OCI-LY7 (cell line): ENCODE measurements around the gene AUTS2. TPM values are rescaled to one million over a fixed set of nuclear protein-coding genes. Genes with fewer than 3 reads are reported as not detected.

Source experiments
- BruUV-seq: library from RNA; stranded (reverse); fragments of 400-500 nt; replicated peaks from 2 replicates; lab custom pipeline; 2021; lab: Mats Ljungman, UMichigan
- CTCF ChIA-PET: fragments of 300-600 bp; sonication (Branson Sonifier 250); formaldehyde crosslinking; loops from one replicate; lab custom pipeline; 2022; ENCODE audit warnings: antibody characterized with exemption; ENCODE audit not compliant: unreplicated experiment; lab: Charles Lee
- POLR2A ChIA-PET: fragments of 300-600 bp; sonication (Branson Sonifier 250); formaldehyde crosslinking; loops from one replicate; lab custom pipeline; 2022; ENCODE audit warnings: antibody characterized with exemption; lab: Charles Lee
- DNase-seq: peaks from one replicate; pipeline ENCODE4 v3.0.0-alpha.2; 2015; ENCODE audit warnings: low spot score
- H2AFZ ChIP-seq: fragments of 200-600 bp; sonication (generic), shearing (Covaris generic); 2 replicates; pipeline ENCODE4 v1.6.1; 2014; ENCODE audit warnings: mild to moderate bottlenecking, antibody characterized with exemption, low read length, moderate library complexity
- H3K27ac ChIP-seq: fragments of 200-600 bp; sonication (generic); 2 replicates; pipeline ENCODE4 v1.5.1; 2014; ENCODE audit warnings: mixed run types, low read depth, mild to moderate bottlenecking, moderate library complexity, low read length, inconsistent platforms; ENCODE audit not compliant: poor library complexity, severe bottlenecking
- H3K36me3 ChIP-seq: fragments of 200-600 bp; sonication (generic); 2 replicates; pipeline ENCODE4 v1.6.1; 2014; ENCODE audit warnings: mild to moderate bottlenecking, antibody characterized with exemption, low read length, moderate library complexity, mixed read lengths; ENCODE audit not compliant: insufficient read depth
- H3K4me1 ChIP-seq: fragments of 200-600 bp; sonication (generic); 2 replicates; pipeline ENCODE4 v1.5.1; 2014; ENCODE audit warnings: mild to moderate bottlenecking, low read length; ENCODE audit not compliant: insufficient read depth, poor library complexity, severe bottlenecking
- H3K4me2 ChIP-seq: fragments of 200-600 bp; sonication (generic); 2 replicates; pipeline ENCODE4 v1.6.1; 2014; ENCODE audit warnings: mild to moderate bottlenecking, low read length
- H3K4me3 ChIP-seq: fragments of 200-600 bp; sonication (generic); 2 replicates; pipeline ENCODE4 v1.5.1; 2014; ENCODE audit warnings: mild to moderate bottlenecking, low read depth, low read length; ENCODE audit not compliant: poor library complexity, severe bottlenecking
- H3K79me2 ChIP-seq: fragments of 200-600 bp; sonication (generic); 2 replicates; pipeline ENCODE4 v1.6.1; 2016; ENCODE audit warnings: low read depth, mild to moderate bottlenecking, low read length, moderate library complexity, mixed read lengths; ENCODE audit not compliant: insufficient read depth
- H3K9me2 ChIP-seq: fragments of 200-600 bp; sonication (generic); 2 replicates; pipeline ENCODE4 v1.6.1; 2016; ENCODE audit warnings: mild to moderate bottlenecking, low read length, mixed read lengths; ENCODE audit not compliant: insufficient read depth
- H3K9me3 ChIP-seq: fragments of 200-600 bp; sonication (generic); 2 replicates; pipeline ENCODE4 v1.6.1; 2014; ENCODE audit warnings: mild to moderate bottlenecking, mixed run types, low read length, mixed read lengths
- H4K20me1 ChIP-seq: fragments of 200-600 bp; sonication (generic); 2 replicates; pipeline ENCODE4 v1.6.1; 2014; ENCODE audit warnings: mild to moderate bottlenecking, antibody characterized with exemption, low read length, moderate library complexity, mixed read lengths; ENCODE audit not compliant: insufficient read depth
- EZH2phosphoT487 ChIP-seq: fragments of 200-600 bp; sonication (generic); IDR thresholded peaks from 2 replicates; pipeline ENCODE4 v1.6.1; 2018; ENCODE audit warnings: low read depth, borderline replicate concordance, mild to moderate bottlenecking, mixed run types, antibody characterized with exemption, low read length, moderate library complexity, mixed read lengths
- intact Hi-C: fragments of 100-400 bp; cut with micrococcal nuclease; formaldehyde crosslinking; loops from one replicate; pipeline ENCODE4 v1.10.0; 2022; ENCODE audit not compliant: unreplicated experiment
- total RNA-seq, 2 experiments: library from RNA; depleted of rRNA in 1 of 2; stranded (reverse); fragments of >200 nt in 1 of 2; shearing (Covaris generic) in 1 of 2; gene quantifications; 2 replicates each; pipeline ENCODE4 v1.2.3, GENCODE V29; 2014 to 2022
- TF ChIP-seq, protein P1 (sequence below): fragments of 200-600 bp; sonication (generic); conservative IDR thresholded peaks from 2 replicates; pipeline ENCODE4 v1.5.1; 2014; ENCODE audit warnings: mild to moderate bottlenecking, antibody characterized with exemption, low read length, moderate library complexity, mixed read lengths

AUTS2 gene
- total RNA-seq, 2 experiments from 2014 or later = 37.9 to 78.5 TPM

DNA sequence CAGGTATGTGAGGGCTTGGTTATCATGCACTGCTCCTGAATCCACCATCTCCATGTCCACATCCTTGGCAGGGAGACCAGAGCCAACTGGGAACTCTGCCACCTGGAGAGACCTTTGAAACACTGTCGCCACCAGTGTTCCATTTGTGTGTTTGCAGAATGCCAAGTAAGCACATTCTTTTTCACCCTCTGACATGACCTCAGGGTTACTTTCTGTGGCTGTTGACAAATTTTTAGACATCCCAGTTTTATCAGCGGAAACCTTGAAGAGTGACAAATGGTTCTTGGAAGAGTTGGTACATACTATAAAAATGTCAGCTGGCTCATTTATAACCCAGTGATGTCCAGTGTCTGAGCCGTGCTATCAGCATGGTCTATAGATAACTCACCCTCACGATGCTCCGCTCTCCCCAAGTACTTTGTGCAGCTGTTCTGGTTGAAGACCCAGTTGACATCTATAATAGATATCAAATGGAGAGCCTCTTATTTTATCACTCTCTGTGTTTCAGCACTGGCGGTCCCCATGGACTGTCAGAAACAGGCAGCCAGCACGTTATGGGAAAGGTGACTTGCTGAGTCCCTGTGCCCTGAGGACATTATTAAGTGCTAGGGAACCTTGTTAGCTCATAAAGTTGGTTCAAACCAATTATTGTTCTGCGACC is 970.5 kb downstream of the AUTS2 start:
- no peak overlapping the region for H3K27ac ChIP-seq
- no peak for DNase-seq
- H3K9me2 ChIP-seq = no peaks in the 10 kb centered on the region
- no peak overlapping the region for H3K4me2 ChIP-seq
- CTCF ChIA-PET = no interaction called here
- H3K79me2 ChIP-seq = no peaks in the 10 kb centered on the region
- POLR2A ChIA-PET = interaction anchor here (0.7 to 1.3 kb wide), 2 partner anchors 9 to 525 kb away, joined by 3 to 4 read pairs; no protein-coding TSS in a partner anchor
- TF ChIP-seq, protein P1, sequence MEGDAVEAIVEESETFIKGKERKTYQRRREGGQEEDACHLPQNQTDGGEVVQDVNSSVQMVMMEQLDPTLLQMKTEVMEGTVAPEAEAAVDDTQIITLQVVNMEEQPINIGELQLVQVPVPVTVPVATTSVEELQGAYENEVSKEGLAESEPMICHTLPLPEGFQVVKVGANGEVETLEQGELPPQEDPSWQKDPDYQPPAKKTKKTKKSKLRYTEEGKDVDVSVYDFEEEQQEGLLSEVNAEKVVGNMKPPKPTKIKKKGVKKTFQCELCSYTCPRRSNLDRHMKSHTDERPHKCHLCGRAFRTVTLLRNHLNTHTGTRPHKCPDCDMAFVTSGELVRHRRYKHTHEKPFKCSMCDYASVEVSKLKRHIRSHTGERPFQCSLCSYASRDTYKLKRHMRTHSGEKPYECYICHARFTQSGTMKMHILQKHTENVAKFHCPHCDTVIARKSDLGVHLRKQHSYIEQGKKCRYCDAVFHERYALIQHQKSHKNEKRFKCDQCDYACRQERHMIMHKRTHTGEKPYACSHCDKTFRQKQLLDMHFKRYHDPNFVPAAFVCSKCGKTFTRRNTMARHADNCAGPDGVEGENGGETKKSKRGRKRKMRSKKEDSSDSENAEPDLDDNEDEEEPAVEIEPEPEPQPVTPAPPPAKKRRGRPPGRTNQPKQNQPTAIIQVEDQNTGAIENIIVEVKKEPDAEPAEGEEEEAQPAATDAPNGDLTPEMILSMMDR = no peak
- TF ChIP-seq EZH2phosphoT487 = no peak
- no TSS peak for BruUV-seq
- H3K4me1 ChIP-seq = no peaks in the 10 kb centered on the region
- H4K20me1 ChIP-seq = no peaks in the 10 kb centered on the region
- H3K9me3 ChIP-seq = no peaks in the 10 kb centered on the region
- no peaks in the 10 kb centered on the region for H3K36me3 ChIP-seq
- H2AFZ ChIP-seq = no peak overlapping the region
- no peak overlapping the region for H3K4me3 ChIP-seq
- intact Hi-C loops = loop anchor here (5.0 kb wide), 1 partner anchor 337 kb away; no protein-coding TSS in a partner anchor

DNA sequence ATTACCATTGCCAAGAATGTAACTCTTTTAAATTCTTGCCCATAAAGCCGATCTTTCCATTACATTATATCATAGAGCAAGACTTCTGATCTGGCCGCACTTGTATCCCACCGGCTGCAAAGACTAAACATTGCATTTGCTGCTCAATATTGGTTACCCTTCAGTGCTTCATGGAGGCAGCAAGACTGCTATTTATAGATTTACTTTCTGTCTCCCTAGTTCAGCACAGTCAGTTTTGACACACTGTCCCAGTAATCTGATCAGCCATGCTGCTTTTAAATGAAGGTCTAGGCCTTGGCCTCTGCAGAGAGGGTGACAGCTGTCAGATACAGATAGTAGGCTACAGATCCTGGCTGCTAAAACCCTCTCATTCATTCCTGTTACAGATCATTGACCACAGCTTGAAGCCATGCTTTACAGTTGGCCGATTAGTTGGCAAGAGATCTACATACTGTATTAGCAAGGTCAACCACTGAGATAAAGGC is 971.1 kb downstream of the AUTS2 start:
- TF ChIP-seq EZH2phosphoT487 = no peak
- TF ChIP-seq, protein P1 = no peak
- no TSS peak for BruUV-seq
- H3K4me2 ChIP-seq = no peak overlapping the region

DNA sequence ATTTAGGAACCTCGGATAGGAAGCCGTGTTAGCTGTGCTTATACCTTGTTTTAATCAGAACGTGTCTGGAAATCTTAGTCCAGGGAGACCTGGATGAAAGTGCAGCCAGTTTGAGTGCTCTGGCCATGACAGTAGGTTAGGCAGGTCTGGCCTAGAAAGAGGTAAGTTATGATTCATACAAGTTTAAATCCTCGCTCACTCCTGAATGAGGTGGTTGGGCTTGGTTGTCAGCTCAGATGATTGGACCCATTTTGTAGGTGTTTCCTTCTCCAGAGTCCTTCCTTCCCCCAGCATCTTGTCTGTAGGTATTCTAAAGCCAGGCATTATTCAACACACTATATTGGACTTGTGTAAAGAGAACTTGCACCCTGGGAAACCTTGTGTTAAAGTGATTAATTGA is 971.8 kb downstream of the AUTS2 start:
- intact Hi-C loops = no loop called here
- Histone ChIP-seq H3K36me3 (no peaks in the 10 kb centered on the region), H3K9me3 (no peaks in the 10 kb centered on the region), H3K9me2 (no peaks in the 10 kb centered on the region), H2AFZ (no peak overlapping the region), H3K4me3 (no peak overlapping the region), H3K4me1 (no peaks in the 10 kb centered on the region), H4K20me1 (no peaks in the 10 kb centered on the region), H3K79me2 (no peaks in the 10 kb centered on the region), H3K27ac (no peak overlapping the region), H3K4me2 (no peak overlapping the region)
- TF ChIP-seq, protein P1 = no peak
- no peak for TF ChIP-seq EZH2phosphoT487
- no TSS peak for BruUV-seq
- CTCF ChIA-PET = no interaction called here
- POLR2A ChIA-PET = interaction anchor here (1.3 kb wide), 1 partner anchor 8 kb away, joined by 4 read pairs; no protein-coding TSS in a partner anchor
- no peak for DNase-seq

More for the DNA sequence above, 971.1 kb downstream of the AUTS2 start:
- H3K36me3 ChIP-seq = no peaks in the 10 kb centered on the region
- no peaks in the 10 kb centered on the region for H3K9me2 ChIP-seq
- H3K9me3 ChIP-seq = no peaks in the 10 kb centered on the region
- DNase-seq = no peak
- POLR2A ChIA-PET = interaction anchor here (0.7 to 1.3 kb wide), 2 partner anchors 9 to 526 kb away, joined by 3 to 4 read pairs; no protein-coding TSS in a partner anchor
- intact Hi-C loops = loop anchor here (5.0 kb wide), 1 partner anchor 337 kb away; no protein-coding TSS in a partner anchor
- H3K4me3 ChIP-seq = no peak overlapping the region
- CTCF ChIA-PET = no interaction called here
- H3K27ac ChIP-seq = no peak overlapping the region
- H2AFZ ChIP-seq = no peak overlapping the region
- H3K79me2 ChIP-seq = no peaks in the 10 kb centered on the region
- no peaks in the 10 kb centered on the region for H3K4me1 ChIP-seq
- no peaks in the 10 kb centered on the region for H4K20me1 ChIP-seq
